AG04450 (cell line): Measurements from ENCODE around the gene HTR1D. TPM values are rescaled to one million over a fixed set of nuclear protein-coding genes. Genes with fewer than 3 reads are reported as not detected.

Experiments used
- CTCF ChIA-PET: fragments of 300-600, 350-600 bp; formaldehyde crosslinking; extraction: SDS; loops from one replicate; lab custom pipeline; 2022; ENCODE audit warnings: antibody characterized with exemption, inconsistent platforms; lab: Charles Lee
- POLR2A ChIA-PET: fragments of 350-600 bp; formaldehyde crosslinking; extraction: SDS; loops from one replicate; lab custom pipeline; 2021; ENCODE audit warnings: antibody characterized with exemption, inconsistent platforms; lab: Yijun Ruan, JAX
- DNase-seq: peaks from one replicate; pipeline ENCODE4 v3.0.0-alpha.2; 2011; ENCODE audit warnings: low read depth, low spot score
- H3K27ac ChIP-seq: one replicate; pipeline ENCODE4 v1.5.1; 2012; ENCODE audit warnings: low read depth, low read length, control low read depth
- H3K27me3 ChIP-seq: one replicate; pipeline ENCODE4 v1.6.0; 2012; ENCODE audit warnings: low read length; ENCODE audit not compliant: control insufficient read depth, insufficient read depth
- H3K4me3 ChIP-seq: 2 replicates; pipeline ENCODE4 v1.5.1; 2011; ENCODE audit warnings: mild to moderate bottlenecking, low read depth, low read length, control low read depth
- H3K9me3 ChIP-seq: 2 replicates; pipeline ENCODE4 v1.5.1; 2012; ENCODE audit warnings: low read length; ENCODE audit not compliant: control insufficient read depth, insufficient read depth
- CTCF ChIP-seq: IDR thresholded peaks from 2 replicates; pipeline ENCODE4 v1.5.1; 2011; ENCODE audit warnings: low read depth, low read length, control low read depth, inconsistent platforms
- polyA plus RNA-seq: library from polyadenylated mRNA; depleted of rRNA; stranded (reverse); fragments of >200 nt; gene quantifications from 2 replicates; pipeline ENCODE4 v1.2.3, GENCODE V29; 2011; rRNA removed
- small RNA-seq: library from RNA; depleted of rRNA; stranded (forward); fragments of <200 nt; gene quantifications from one replicate; pipeline ENCODE3, GENCODE V24; 2012; ENCODE audit warnings: low read depth; ENCODE audit not compliant: insufficient read length

HTR1D gene
- polyA plus RNA-seq, 1 experiment = 0.07 TPM

- CTCF ChIA-PET = interaction anchor here (0.6 kb wide), 1 partner anchor 15 kb away, joined by 3 read pairs; no protein-coding TSS in a partner anchor
- no peaks in the 10 kb centered on the region for H3K27me3 ChIP-seq
- POLR2A ChIA-PET = interaction anchor here (0.6 to 0.7 kb wide), 3 partner anchors 12 to 47 kb away, joined by 3 to 5 read pairs (median 3); no protein-coding TSS in a partner anchor
- no peak for TF ChIP-seq CTCF
- no peak overlapping the region for H3K4me3 ChIP-seq
- DNase-seq = no peak
- H3K27ac ChIP-seq = no peak overlapping the region
- no peaks in the 10 kb centered on the region for H3K9me3 ChIP-seq
Measured at GRCh38 chr1:23150125-23150524, 67.2 kb downstream of the HTR1D start.

GRCh38 chr1:23149114-23149513 lies 68.2 kb downstream of the HTR1D start:
- no peak for TF ChIP-seq CTCF
- ChIA-PET POLR2A (no interaction called here), CTCF (no interaction called here)
- Histone ChIP-seq H3K27ac (no peak overlapping the region), H3K9me3 (no peaks in the 10 kb centered on the region), H3K27me3 (no peaks in the 10 kb centered on the region), H3K4me3 (no peak overlapping the region)
- DNase-seq = no peak

GRCh38 chr1:23148084-23148483 lies 69.2 kb downstream of the HTR1D start:
- Histone ChIP-seq H3K9me3 (no peaks in the 10 kb centered on the region), H3K27me3 (no peaks in the 10 kb centered on the region), H3K4me3 (no peak overlapping the region), H3K27ac (no peak overlapping the region)
- ChIA-PET POLR2A (interaction anchor here (0.7 to 0.9 kb wide), 2 partner anchors 135 to 196 kb away, joined by 4 to 7 read pairs; partner anchors contain the start of gene HNRNPR), CTCF (interaction anchor here (0.6 kb wide), 1 partner anchor 50 kb away, joined by 8 read pairs; no protein-coding TSS in a partner anchor)
- DNase-seq = no peak
- no peak for TF ChIP-seq CTCF

Small RNA genes lying within 50 kb of the gene (small RNA-seq; reads per million reads assigned to genes)
- gene RNU6-135P = not detected
- gene RNU6-514P = not detected

Other genes starting within 250 kb of the HTR1D start
- not detected in 2 replicates for gene LACTBL1, start 244.6 kb downstream of the HTR1D start, polyA plus RNA-seq
- not detected in 2 replicates for gene TEX46, start 201.7 kb downstream of the HTR1D start, polyA plus RNA-seq
- gene KDM1A, start 198.0 kb downstream of the HTR1D start, polyA plus RNA-seq = 89.8 and 91.8 TPM in 2 replicates
- 32.4 and 39.4 TPM in 2 replicates for gene LUZP1, start 48.6 kb downstream of the HTR1D start, polyA plus RNA-seq
- gene HNRNPR, start 126.8 kb upstream of the HTR1D start, polyA plus RNA-seq = 134 and 171 TPM in 2 replicates
- gene ZNF436, start 152.3 kb upstream of the HTR1D start, polyA plus RNA-seq = 14.2 and 17.2 TPM in 2 replicates
- gene TCEA3, start 207.2 kb upstream of the HTR1D start, polyA plus RNA-seq = 14.7 and 15.6 TPM in 2 replicates